WERI-Rb-1 (cell line): ENCODE measurements around the gene TEF.

Experiments
- DNase-seq: peaks from one replicate; pipeline ENCODE4 v3.0.0-alpha.2; 2020
- H3K27ac ChIP-seq: fragments of 250-450 bp; sonication (Bioruptor Pico); 2 replicates; pipeline ENCODE4 v1.5.1; 2020; ENCODE audit warnings: mild to moderate bottlenecking, moderate library complexity
- H3K27me3 ChIP-seq: fragments of 250-450 bp; sonication (Bioruptor Pico); 2 replicates; pipeline ENCODE4 v1.5.1; 2021; ENCODE audit warnings: mild to moderate bottlenecking, low read depth, moderate library complexity; ENCODE audit not compliant: insufficient read depth, severe bottlenecking
- H3K36me3 ChIP-seq: fragments of 250-450 bp; sonication (Bioruptor Pico); 2 replicates; pipeline ENCODE4 v1.5.1; 2020; ENCODE audit warnings: mild to moderate bottlenecking, moderate library complexity
- H3K4me3 ChIP-seq: 2 replicates; pipeline ENCODE4 v1.5.1; 2011; ENCODE audit warnings: low read depth, mild to moderate bottlenecking, control low read depth, low read length
- H3K9me3 ChIP-seq: fragments of 250-450 bp; sonication (Bioruptor Pico); 2 replicates; pipeline ENCODE4 v1.5.1; 2021; ENCODE audit warnings: mild to moderate bottlenecking, moderate library complexity; ENCODE audit not compliant: severe bottlenecking
- TF ChIP-seq, protein P1 (sequence below): IDR thresholded peaks from 2 replicates; pipeline ENCODE4 v1.5.1; 2011; ENCODE audit warnings: low read depth, mild to moderate bottlenecking, control low read depth, inconsistent platforms, low read length

The TEF gene

DNA sequence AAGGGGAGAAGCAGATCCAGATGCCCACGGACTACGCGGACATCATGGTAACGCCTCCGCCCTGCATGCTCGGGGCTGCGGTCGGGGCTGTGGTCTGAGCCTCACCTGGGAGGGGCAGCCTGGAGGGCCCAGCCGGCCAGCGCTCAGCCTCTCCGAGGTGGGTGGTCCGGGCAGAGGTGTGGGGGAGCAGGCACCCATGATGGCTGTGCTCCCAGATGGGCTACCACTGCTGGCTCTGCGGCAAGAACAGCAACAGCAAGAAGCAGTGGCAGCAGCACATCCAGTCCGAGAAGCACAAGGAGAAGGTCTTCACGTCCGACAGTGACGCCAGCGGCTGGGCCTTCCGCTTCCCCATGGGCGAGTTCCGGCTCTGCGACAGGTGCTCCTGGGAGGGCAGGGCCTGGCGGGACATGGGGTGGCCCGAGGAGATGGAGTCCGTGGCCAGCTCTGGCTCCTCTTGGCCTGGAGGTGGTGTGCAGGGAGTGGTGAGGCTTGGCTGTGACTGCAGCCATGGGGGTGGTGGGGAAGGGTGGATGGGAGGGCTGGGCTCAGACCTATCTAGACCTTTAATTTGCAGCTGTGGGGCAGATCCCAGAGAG, 25.2 kb upstream of the TEF start:
- Histone ChIP-seq H3K27me3 (no peaks in the 10 kb centered on the region), H3K36me3 (peaks cover 53% of the 10 kb centered on the region), H3K9me3 (no peaks in the 10 kb centered on the region), H3K27ac (no peak overlapping the region), H3K4me3 (no peak overlapping the region)
- TF ChIP-seq, protein P1, sequence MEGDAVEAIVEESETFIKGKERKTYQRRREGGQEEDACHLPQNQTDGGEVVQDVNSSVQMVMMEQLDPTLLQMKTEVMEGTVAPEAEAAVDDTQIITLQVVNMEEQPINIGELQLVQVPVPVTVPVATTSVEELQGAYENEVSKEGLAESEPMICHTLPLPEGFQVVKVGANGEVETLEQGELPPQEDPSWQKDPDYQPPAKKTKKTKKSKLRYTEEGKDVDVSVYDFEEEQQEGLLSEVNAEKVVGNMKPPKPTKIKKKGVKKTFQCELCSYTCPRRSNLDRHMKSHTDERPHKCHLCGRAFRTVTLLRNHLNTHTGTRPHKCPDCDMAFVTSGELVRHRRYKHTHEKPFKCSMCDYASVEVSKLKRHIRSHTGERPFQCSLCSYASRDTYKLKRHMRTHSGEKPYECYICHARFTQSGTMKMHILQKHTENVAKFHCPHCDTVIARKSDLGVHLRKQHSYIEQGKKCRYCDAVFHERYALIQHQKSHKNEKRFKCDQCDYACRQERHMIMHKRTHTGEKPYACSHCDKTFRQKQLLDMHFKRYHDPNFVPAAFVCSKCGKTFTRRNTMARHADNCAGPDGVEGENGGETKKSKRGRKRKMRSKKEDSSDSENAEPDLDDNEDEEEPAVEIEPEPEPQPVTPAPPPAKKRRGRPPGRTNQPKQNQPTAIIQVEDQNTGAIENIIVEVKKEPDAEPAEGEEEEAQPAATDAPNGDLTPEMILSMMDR = no peak
- DNase-seq = no peak

DNA sequence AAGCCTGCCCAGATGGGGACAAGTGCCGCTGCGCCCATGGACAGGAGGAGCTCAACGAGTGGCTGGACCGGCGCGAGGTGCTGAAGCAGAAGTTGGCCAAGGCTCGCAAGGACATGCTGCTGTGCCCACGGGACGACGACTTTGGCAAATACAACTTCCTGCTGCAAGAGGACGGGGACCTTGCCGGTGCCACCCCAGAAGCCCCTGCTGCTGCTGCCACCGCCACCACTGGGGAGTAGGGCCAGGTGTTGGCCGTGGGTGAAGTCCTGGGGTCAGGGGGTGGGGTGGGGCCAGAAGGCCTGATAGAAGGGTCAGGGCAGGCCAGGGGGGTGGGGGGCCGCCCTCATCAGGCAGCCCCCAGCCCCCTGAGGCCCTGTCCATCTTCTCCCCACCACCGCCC, 24.6 kb upstream of the TEF start:
- Histone ChIP-seq H3K4me3 (no peak overlapping the region), H3K36me3 (peaks cover 47% of the 10 kb centered on the region), H3K9me3 (no peaks in the 10 kb centered on the region), H3K27me3 (no peaks in the 10 kb centered on the region), H3K27ac (no peak overlapping the region)
- TF ChIP-seq, protein P1 = no peak
- no peak for DNase-seq

DNA sequence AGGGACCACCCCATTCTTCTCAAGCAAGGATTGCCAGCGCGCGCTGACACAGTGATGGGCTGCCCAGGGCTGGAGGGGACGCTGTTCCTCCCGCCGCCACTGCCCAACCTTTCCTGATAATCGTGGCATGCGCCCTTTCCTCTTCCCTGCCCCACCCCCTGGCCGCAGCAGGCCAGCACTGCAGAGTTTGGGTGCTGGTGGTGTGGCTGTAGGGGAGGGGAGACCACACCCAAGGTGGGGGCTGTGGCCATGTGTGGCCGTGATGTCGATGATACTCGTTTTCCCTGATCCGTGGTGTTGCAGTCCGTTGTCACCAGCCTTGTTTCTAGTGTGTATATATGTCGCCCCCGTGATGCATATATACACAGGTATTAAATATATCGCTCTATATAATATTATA, 22.8 kb upstream of the TEF start:
- Histone ChIP-seq H3K36me3 (peaks cover 34% of the 10 kb centered on the region), H3K27me3 (no peaks in the 10 kb centered on the region), H3K4me3 (no peak overlapping the region), H3K27ac (peak overlapping the region; percentile 21; the same call in 1 of the 2 replicates), H3K9me3 (no peaks in the 10 kb centered on the region)
- TF ChIP-seq, protein P1 = no peak
- DNase-seq = no peak

DNA sequence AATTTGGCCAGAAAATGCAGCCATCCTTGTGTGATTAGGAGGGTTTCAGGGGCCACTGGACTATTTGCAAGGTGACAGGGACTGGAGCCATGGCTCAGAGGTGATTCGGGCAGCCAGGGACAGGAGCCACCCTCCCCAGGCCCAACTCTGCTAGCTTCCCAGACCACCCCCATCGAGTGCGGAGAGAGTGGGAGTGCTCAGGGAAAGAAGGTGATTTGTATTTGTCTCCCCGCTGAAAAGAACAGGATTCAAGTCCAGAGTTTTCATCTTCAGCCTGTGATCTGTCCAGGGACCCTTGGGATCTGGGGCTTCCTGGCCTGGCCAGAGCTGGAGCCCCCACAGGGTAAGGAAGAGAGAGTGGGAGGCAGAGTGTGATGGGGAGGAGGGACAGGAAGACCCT, 22.4 kb upstream of the TEF start:
- H3K36me3 ChIP-seq = peaks cover 30% of the 10 kb centered on the region
- no peak for DNase-seq
- H3K4me3 ChIP-seq = no peak overlapping the region
- TF ChIP-seq, protein P1 = no peak
- H3K27me3 ChIP-seq = no peaks in the 10 kb centered on the region
- no peaks in the 10 kb centered on the region for H3K9me3 ChIP-seq
- H3K27ac ChIP-seq = peak overlapping the region; percentile 21

DNA sequence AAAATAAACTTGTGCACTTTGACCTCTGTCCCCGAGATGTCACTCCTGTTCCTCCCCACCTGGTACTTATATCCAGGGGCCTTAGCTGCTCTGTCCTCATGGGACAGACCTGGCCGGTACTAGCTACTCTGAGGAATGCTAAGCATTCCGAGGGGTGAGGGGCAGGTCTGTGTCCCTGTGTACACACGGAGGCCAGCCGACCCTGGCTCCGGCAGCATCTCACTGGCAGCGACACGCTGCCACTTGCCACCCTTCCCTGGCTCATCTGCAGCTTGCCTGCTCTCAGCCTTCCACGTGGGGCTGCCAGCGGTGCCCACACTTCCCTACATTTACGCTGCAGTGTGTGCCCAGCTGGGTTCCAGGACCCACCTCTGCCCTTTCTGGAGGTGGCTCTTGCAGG, 21.6 kb upstream of the TEF start:
- H3K27me3 ChIP-seq = no peaks in the 10 kb centered on the region
- DNase-seq = no peak
- peaks cover 23% of the 10 kb centered on the region for H3K36me3 ChIP-seq
- H3K4me3 ChIP-seq = no peak overlapping the region
- TF ChIP-seq, protein P1 = no peak
- peak overlapping the region; percentile 40 for H3K27ac ChIP-seq
- H3K9me3 ChIP-seq = no peaks in the 10 kb centered on the region

DNA sequence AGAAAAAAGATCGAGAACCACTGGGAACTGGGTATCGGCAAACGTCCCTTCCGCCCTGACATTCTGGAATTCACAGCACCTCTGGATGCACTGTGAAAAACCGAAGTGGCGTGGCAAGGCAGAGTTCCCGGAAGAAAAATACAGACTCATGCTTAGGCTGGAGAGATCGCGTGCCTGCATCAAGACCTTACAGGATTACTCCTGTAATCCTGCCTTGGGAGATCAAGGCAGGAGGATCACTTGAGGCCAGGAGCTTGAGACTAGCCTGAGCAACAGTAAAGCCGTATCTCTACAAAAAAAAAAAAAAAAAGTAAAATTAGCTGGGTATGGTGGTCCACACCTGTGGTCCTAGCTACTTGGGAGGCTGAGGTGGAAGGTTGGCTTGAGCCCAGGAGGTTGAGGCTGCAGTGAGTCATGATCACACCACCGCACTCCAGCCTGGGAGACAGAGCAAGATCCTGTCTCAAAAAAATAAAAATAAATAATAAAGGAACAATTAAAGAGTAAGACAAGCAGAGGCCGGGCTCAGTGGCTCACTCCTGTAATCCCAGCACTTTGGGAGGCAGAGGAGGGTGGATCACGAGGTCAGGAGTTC, 19.9 kb upstream of the TEF start:
- H3K4me3 ChIP-seq = peak overlapping the region; percentile 18
- H3K9me3 ChIP-seq = no peaks in the 10 kb centered on the region
- peak overlapping the region; percentile 93 for H3K27ac ChIP-seq
- TF ChIP-seq, protein P1 = no peak
- peaks cover 10% of the 10 kb centered on the region for H3K36me3 ChIP-seq
- no peaks in the 10 kb centered on the region for H3K27me3 ChIP-seq
- peak; percentile 79 for DNase-seq
